ENCODE data around the gene CRMP1. TPM values are rescaled to one million over a fixed set of nuclear protein-coding genes. Genes with fewer than 3 reads are reported as not detected.

Gene CRMP1
- total and polyA plus RNA-seq, 9 of the 15 experiments (the other 6 are each of a cell fraction or from before 2014, with no cell fraction given): 0.03 to 0.04 TPM; not detected in 7

DNA sequence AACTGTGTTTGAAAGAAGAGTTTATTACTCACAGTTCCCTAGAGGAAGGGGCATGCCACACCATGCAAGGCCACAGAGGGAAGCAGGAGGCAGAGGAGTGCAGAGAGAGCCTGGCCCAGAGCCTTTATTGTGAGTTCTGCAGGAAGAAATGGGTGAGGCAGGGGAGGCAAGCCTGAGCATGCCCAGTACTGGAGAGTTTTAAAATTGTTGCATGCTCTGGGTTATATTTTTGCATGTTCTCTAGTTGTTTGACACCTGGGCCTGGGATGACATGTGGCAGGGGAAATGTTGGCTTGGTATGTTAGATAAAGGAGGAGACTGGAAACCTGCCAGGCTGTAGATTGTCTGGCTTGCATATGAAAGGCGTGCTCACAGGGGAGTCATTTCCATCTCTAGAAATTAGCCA, 19.7 kb upstream of the CRMP1 start (continued):
- TF ChIP-seq, protein P1, sequence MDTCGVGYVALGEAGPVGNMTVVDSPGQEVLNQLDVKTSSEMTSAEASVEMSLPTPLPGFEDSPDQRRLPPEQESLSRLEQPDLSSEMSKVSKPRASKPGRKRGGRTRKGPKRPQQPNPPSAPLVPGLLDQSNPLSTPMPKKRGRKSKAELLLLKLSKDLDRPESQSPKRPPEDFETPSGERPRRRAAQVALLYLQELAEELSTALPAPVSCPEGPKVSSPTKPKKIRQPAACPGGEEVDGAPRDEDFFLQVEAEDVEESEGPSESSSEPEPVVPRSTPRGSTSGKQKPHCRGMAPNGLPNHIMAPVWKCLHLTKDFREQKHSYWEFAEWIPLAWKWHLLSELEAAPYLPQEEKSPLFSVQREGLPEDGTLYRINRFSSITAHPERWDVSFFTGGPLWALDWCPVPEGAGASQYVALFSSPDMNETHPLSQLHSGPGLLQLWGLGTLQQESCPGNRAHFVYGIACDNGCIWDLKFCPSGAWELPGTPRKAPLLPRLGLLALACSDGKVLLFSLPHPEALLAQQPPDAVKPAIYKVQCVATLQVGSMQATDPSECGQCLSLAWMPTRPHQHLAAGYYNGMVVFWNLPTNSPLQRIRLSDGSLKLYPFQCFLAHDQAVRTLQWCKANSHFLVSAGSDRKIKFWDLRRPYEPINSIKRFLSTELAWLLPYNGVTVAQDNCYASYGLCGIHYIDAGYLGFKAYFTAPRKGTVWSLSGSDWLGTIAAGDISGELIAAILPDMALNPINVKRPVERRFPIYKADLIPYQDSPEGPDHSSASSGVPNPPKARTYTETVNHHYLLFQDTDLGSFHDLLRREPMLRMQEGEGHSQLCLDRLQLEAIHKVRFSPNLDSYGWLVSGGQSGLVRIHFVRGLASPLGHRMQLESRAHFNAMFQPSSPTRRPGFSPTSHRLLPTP (IDR thresholded peaks at IDR 0.05; ENCODE audit: borderline replicate concordance, extremely low read depth, insufficient read length): no peak
- TF ChIP-seq, protein P2, sequence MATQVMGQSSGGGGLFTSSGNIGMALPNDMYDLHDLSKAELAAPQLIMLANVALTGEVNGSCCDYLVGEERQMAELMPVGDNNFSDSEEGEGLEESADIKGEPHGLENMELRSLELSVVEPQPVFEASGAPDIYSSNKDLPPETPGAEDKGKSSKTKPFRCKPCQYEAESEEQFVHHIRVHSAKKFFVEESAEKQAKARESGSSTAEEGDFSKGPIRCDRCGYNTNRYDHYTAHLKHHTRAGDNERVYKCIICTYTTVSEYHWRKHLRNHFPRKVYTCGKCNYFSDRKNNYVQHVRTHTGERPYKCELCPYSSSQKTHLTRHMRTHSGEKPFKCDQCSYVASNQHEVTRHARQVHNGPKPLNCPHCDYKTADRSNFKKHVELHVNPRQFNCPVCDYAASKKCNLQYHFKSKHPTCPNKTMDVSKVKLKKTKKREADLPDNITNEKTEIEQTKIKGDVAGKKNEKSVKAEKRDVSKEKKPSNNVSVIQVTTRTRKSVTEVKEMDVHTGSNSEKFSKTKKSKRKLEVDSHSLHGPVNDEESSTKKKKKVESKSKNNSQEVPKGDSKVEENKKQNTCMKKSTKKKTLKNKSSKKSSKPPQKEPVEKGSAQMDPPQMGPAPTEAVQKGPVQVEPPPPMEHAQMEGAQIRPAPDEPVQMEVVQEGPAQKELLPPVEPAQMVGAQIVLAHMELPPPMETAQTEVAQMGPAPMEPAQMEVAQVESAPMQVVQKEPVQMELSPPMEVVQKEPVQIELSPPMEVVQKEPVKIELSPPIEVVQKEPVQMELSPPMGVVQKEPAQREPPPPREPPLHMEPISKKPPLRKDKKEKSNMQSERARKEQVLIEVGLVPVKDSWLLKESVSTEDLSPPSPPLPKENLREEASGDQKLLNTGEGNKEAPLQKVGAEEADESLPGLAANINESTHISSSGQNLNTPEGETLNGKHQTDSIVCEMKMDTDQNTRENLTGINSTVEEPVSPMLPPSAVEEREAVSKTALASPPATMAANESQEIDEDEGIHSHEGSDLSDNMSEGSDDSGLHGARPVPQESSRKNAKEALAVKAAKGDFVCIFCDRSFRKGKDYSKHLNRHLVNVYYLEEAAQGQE (IDR thresholded peaks at IDR 0.05; ENCODE audit: borderline replicate concordance): no peak
- TF ChIP-seq, protein P2 (CRISPR knock-in tag; IDR thresholded peaks at IDR 0.05; ENCODE audit: low read depth): no peak
- TF ChIP-seq, protein P3, sequence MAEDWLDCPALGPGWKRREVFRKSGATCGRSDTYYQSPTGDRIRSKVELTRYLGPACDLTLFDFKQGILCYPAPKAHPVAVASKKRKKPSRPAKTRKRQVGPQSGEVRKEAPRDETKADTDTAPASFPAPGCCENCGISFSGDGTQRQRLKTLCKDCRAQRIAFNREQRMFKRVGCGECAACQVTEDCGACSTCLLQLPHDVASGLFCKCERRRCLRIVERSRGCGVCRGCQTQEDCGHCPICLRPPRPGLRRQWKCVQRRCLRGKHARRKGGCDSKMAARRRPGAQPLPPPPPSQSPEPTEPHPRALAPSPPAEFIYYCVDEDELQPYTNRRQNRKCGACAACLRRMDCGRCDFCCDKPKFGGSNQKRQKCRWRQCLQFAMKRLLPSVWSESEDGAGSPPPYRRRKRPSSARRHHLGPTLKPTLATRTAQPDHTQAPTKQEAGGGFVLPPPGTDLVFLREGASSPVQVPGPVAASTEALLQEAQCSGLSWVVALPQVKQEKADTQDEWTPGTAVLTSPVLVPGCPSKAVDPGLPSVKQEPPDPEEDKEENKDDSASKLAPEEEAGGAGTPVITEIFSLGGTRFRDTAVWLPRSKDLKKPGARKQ (CRISPR knock-in tag; IDR thresholded peaks at IDR 0.05): no peak
- TF ChIP-seq POLR2G (IDR thresholded peaks at IDR 0.05; ENCODE audit: low read depth, low read length) (no peak), MCM7 (IDR thresholded peaks at IDR 0.05) (no peak), TAF15 (IDR thresholded peaks at IDR 0.05; ENCODE audit: low read depth, low read length) (no peak), ZNF592 (IDR thresholded peaks at IDR 0.05) (no peak), NCOA6 (IDR thresholded peaks at IDR 0.05) (no peak)
